ENCODE results near the gene PSMG4.
A peak's percentile ranks its signal among the peaks of the same experiment; 100 is the strongest.
"Not testable (repeated sequence)": the region's sequence is repeated elsewhere in the genome, so short reads cannot be mapped to it uniquely, and the experiment has no call there.

PSMG4 gene

DNA sequence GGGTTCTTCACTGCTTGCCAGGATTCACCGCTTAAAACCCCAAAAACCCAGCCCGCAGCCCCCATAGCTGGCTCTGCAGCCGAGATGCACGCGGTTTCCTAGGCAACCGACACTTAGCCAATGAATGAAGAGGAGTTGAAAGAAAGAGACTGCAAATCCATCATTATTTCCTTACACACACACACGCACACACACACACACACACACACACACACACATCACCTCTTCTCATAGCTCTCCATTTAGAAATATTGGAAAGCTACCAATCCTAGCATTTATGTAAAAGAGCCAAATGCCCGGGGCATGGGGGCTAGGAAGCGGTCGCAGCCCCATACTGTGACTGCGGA lies 27.9 kb upstream of the PSMG4 start:
- no peak for DNase-seq

GRCh38 chr6:3231247-3232016 lies 27.3 kb upstream of the PSMG4 start:
- DNase-seq = no peak

- no peak for DNase-seq
These were observed 26.5 kb upstream of the PSMG4 start for GRCh38 chr6:3232017-3232945.

- no peak for DNase-seq
These were observed 25.4 kb upstream of the PSMG4 start for GRCh38 chr6:3233321-3233720.

- DNase-seq = no peak
These were observed 24.8 kb upstream of the PSMG4 start for GRCh38 chr6:3233904-3234303.

GRCh38 chr6:3235486-3235885 lies 23.3 kb upstream of the PSMG4 start:
- no peak for DNase-seq

DNA sequence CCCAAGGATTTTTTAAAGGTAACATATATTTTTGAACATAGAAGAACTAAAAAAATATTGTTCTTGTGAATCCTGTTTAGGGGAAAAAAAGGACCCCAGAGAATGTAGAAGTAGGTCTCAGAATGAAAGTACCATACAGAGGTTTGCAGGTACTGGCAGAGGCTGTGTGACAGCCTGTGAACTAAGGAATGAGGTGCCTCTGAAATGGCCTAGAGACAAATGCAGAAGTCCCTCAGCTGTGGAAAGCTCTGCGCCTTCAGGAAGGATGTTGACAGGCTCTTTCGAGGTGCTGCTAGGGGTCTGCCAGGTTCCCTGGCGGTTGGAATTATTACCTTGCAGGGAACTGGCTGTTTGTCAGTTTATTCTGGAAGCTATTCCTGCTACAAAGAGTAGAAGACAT lies 22.7 kb upstream of the PSMG4 start:
- no peak for DNase-seq

DNA sequence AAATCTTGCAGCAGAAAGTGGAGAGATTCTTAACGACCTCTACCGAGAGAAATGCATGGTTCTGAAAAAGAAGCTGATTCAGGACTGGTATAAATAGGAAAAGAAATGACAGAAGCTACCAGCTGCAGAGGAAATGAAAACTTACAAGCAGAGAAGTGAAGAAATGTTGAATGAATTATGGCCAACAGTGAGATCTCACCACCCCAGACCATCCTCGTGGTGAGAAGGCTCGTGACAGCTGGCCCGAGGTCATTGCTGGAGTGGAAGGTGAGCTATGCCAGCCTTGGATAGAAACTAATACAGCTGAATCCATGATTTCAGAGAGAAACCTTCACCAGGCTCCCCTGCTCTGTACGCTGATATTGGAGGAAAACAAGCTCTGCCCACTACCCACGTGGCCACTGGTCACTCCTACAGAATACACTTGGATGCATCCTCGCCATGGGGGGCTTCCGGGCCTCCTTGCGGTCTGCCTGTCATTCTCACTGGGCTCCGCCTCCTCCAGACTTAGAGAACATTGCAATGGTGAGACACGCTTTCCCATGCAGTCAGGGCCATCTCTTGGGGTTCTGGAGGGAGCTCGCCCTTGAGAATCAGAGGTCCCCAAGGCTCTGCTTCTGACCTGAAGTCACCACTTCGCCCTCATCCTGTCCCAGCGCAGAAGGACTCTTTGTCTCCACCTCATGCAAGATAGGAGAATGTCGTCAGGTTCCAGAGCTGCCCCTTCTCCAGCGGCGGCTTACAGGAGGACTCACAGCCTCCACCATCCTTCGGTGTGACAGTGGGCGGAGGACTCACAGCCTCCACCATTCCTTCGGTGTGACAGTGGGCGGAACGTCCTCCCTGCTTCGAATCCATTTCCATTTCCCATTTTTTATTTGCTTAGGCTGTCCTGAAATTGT lies 20.7 kb upstream of the PSMG4 start:
- DNase-seq = no peak

DNA sequence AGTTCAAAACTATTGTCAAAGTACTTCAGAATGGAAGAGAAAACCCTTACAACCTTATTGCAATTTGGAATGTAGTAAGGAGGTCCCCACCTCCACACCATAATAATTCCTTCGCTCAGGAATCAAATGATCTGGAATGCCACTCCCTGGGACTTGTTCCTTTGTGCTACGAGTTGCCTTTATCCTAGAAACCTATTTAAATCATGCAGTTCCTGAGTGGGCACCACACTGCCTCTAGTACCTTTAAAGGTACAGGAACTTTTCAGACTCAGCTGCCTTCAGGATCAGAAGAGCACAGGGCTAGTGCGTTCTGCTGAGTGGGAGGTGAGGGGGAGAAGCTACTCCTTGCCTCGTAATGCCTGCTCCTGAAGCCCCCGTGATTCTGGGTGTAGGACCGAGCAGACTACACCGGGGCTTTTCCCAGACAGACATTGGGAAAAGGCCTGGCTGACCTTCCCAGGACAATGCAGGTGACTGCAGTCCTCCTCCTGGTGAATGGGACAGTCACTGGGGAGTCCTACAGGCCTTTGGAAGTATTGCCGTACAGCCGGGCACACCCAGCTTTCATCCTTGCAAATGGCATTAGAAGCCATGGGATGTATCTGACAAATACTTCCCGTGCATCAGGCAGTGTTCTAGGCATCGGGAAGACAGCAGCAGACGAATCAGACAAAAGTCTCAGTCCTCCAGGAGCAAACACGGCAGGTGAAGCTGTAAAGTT lies 19.5 kb upstream of the PSMG4 start:
- no peak for DNase-seq

- DNase-seq = no peak
These were observed 18.2 kb upstream of the PSMG4 start for GRCh38 chr6:3240595-3240994.

DNA sequence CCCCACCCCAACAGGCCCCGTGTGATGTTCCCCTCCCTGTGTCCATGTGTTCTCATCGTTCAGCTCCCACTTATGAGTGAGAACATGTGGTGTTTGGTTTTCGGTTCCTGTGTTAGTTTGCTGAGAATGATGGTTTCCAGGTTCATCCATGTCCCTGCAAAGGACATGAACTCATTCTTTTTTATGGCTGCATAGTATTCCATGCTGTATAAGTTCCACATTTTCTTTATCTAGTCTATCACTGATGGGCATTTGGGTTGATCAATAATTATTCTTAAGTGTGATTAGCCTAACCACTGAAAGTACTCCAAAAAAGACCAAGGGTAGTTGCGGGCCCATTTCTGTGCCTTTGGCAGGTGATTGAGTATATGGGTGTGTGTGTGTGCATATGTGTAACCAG lies 17.0 kb upstream of the PSMG4 start:
- DNase-seq = not testable (repeated sequence)

GRCh38 chr6:3242768-3243167 lies 16.0 kb upstream of the PSMG4 start:
- no peak for DNase-seq

- DNase-seq = no peak
These were observed 14.5 kb upstream of the PSMG4 start for GRCh38 chr6:3244003-3244831.

DNA sequence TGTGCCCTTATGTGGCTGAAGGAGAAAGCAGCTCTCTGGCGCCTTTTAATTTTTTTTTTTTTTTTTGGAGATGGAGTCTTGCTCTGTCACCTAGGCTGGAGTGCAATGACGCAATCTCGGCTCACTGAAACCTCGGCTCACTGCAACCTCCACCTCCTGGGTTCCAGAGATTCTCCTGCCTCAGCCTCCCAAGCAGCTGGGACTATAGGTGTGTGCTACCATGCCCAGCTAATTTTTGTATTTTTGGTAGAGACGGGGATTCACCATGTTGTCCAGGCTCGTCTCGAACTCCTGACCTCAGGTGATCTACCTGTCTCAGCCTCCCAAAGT lies 13.9 kb upstream of the PSMG4 start:
- not testable (repeated sequence) for DNase-seq

DNA sequence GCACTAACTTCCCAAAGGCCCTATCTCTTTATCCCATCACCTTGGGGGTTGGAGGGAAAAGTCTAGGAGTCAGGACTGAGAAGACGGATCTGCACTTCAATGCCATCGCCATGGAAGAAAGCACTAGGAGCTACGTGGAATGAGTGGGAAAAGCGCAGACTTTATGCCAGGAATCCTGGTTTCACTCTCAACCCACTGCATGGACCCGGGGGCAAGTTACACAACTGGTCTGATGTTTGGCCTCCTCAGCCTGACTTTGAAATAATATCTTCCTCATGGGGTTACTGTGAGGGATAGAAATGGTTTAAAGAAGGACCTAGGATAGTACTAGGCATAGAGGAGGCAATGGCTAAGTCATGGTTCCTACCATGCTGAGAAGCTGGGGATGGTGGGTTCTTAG lies 13.5 kb upstream of the PSMG4 start:
- no peak for DNase-seq

GRCh38 chr6:3247255-3248146 lies 11.2 kb upstream of the PSMG4 start:
- DNase-seq = no peak

DNA sequence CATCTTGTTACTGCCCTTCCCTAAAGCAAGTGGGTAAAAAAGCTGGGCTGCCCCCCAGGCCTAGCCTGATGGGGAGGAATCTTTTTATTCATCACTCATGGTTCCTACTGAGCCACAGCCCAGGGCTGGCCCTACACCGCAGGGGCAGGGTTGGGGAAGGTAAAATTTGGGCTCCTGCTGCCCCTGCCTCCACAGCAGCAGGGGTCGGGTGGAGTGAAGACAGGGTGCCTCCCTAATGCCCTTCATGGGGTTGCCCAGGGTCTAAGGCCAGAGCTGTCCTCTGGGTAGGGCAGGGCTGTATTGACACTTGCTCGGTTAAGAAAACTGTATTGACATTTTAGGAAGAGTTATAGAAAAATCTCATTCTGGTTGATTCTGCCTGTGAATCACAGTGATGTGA lies 8.9 kb upstream of the PSMG4 start:
- DNase-seq = no peak

- DNase-seq = no peak
These were observed 8.5 kb upstream of the PSMG4 start for GRCh38 chr6:3250231-3250675.

GRCh38 chr6:3251462-3252314 lies 7.1 kb upstream of the PSMG4 start:
- DNase-seq = peak; percentile 89

GRCh38 chr6:3252369-3252768 lies 6.4 kb upstream of the PSMG4 start:
- DNase-seq = no peak
